Panc1 (cell line): ENCODE data around the gene CPZ. TPM values are rescaled to one million over a fixed set of nuclear protein-coding genes. Genes with fewer than 3 reads are reported as not detected.

Experiments
- ATAC-seq: fragments of 200-7000 bp; cut with Tn5 transposase; 2 replicates; pipeline ENCODE4 v1.9.1; 2020; ENCODE audit warnings: mild to moderate bottlenecking, moderate library complexity
- BruUV-seq: library from RNA; stranded (reverse); fragments of 400-500 nt; replicated peaks from 2 replicates; lab custom pipeline; 2021; lab: Mats Ljungman, UMichigan
- CTCF ChIA-PET: fragments of 300-600 bp; sonication (Branson Sonifier 250); formaldehyde crosslinking; loops from one replicate; lab custom pipeline; 2022; ENCODE audit warnings: antibody characterized with exemption; lab: Charles Lee
- POLR2A ChIA-PET: fragments of 300-600 bp; sonication (Branson Sonifier 250); formaldehyde crosslinking; loops from one replicate; lab custom pipeline; 2022; ENCODE audit warnings: antibody characterized with exemption; lab: Charles Lee
- DNase-seq: peaks from one replicate; pipeline ENCODE4 v3.0.0-alpha.2; 2010; ENCODE audit warnings: low read depth, low spot score
- H3K27ac ChIP-seq: 2 replicates; pipeline ENCODE4 v1.5.1; 2011; ENCODE audit warnings: mild to moderate bottlenecking, low read length, inconsistent platforms
- H3K27me3 ChIP-seq: fragments of 200-500 bp; sonication (Bioruptor generic); 2 replicates; pipeline ENCODE4 v1.6.0; 2014; ENCODE audit warnings: low read length, inconsistent platforms; ENCODE audit not compliant: control insufficient read depth, insufficient read depth
- H3K36me3 ChIP-seq: fragments of 200-500 bp; sonication (Bioruptor generic); 2 replicates; pipeline ENCODE4 v1.5.1; 2014; ENCODE audit warnings: inconsistent platforms, mild to moderate bottlenecking, low read length, moderate library complexity; ENCODE audit not compliant: control insufficient read depth, insufficient read depth
- H3K4me1 ChIP-seq: 2 replicates; pipeline ENCODE4 v1.5.1; 2011; ENCODE audit warnings: inconsistent platforms, mild to moderate bottlenecking, low read length, moderate library complexity; ENCODE audit not compliant: control insufficient read depth, insufficient read depth
- H3K4me3 ChIP-seq, 2 experiments: 2 replicates each; pipeline ENCODE4 v1.5.1; 2011 to 2012; ENCODE audit warnings: low read depth in 2 of 2, low read length in 2 of 2, mild to moderate bottlenecking in 2 of 2, inconsistent platforms in 1 of 2, moderate library complexity in 1 of 2
- H3K9me3 ChIP-seq: fragments of 200-500 bp; sonication (Bioruptor generic); 2 replicates; pipeline ENCODE4 v1.5.1; 2014; ENCODE audit warnings: low read depth, mild to moderate bottlenecking, inconsistent platforms, low read length, moderate library complexity; ENCODE audit not compliant: control insufficient read depth, insufficient read depth
- POLR2AphosphoS5 ChIP-seq: IDR thresholded peaks from 2 replicates; pipeline ENCODE4 v1.6.1; 2012; ENCODE audit warnings: mild to moderate bottlenecking, low read depth, low read length, moderate library complexity
- SIN3A ChIP-seq: IDR thresholded peaks from 2 replicates; pipeline ENCODE4 v1.6.1; 2012; ENCODE audit warnings: low read depth, mild to moderate bottlenecking, low read length, moderate library complexity, borderline replicate concordance; ENCODE audit not compliant: insufficient read depth
- TCF7L2 ChIP-seq: IDR thresholded peaks from 2 replicates; pipeline ENCODE4 v1.6.1; 2011; ENCODE audit warnings: mild to moderate bottlenecking, low read depth, low read length, inconsistent platforms
- in situ Hi-C: cut with HindIII; loops from 2 replicates; pipeline ENCODE4 v1.10.0; 2016; ENCODE audit warnings: low sequenced_read_pairs, low pct_unique_long_range_greater_than_20kb
- intact Hi-C: fragments of 100-400 bp; cut with micrococcal nuclease; formaldehyde crosslinking; loops from one replicate; pipeline ENCODE4 v1.10.0; 2022; ENCODE audit not compliant: unreplicated experiment
- total RNA-seq: library from RNA; stranded (reverse); gene quantifications from one replicate; pipeline ENCODE4 v1.2.1, GENCODE V29; 2021; ENCODE audit not compliant: unreplicated experiment
- TF ChIP-seq, protein P1 (sequence below): fragments of 450-650 bp; IDR thresholded peaks from 2 replicates; pipeline ENCODE4 v1.5.1; 2017; ENCODE audit warnings: mild to moderate bottlenecking
- TF ChIP-seq, protein P2 (sequence below), 2 experiments: IDR thresholded peaks; 2 replicates each; pipeline ENCODE4 v1.6.1; 2011 to 2012; ENCODE audit warnings: low read depth in 2 of 2, control low read depth in 1 of 2, low read length in 1 of 2, mild to moderate bottlenecking in 1 of 2, moderate library complexity in 1 of 2; ENCODE audit not compliant: insufficient read depth in 1 of 2

Gene CPZ
- total RNA-seq, 1 experiment from 2014 or later, result 0.15 TPM

DNA sequence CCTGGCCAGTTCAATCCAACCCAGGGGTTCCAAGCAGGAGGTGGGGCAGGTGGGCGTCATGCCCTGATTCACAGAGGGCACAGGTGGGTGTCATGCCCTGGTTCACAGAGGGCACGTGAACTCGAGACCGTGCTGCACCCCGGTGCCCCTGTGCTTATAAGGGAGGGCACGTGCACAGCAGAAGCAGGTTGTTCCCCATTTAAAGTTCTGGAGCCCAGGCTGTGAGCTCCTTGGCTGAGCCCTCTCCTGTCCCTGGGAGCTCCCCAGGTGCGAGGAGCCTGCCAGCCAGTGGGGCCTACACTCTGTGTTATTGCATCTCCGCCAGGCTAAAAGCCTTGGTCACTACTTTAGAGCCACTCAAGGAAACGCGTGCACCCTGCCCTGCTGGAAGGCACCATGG is 3.2 kb upstream of the CPZ start:
- no peak for TF ChIP-seq TCF7L2
- TF ChIP-seq POLR2AphosphoS5, result no peak
- TF ChIP-seq, protein P1, sequence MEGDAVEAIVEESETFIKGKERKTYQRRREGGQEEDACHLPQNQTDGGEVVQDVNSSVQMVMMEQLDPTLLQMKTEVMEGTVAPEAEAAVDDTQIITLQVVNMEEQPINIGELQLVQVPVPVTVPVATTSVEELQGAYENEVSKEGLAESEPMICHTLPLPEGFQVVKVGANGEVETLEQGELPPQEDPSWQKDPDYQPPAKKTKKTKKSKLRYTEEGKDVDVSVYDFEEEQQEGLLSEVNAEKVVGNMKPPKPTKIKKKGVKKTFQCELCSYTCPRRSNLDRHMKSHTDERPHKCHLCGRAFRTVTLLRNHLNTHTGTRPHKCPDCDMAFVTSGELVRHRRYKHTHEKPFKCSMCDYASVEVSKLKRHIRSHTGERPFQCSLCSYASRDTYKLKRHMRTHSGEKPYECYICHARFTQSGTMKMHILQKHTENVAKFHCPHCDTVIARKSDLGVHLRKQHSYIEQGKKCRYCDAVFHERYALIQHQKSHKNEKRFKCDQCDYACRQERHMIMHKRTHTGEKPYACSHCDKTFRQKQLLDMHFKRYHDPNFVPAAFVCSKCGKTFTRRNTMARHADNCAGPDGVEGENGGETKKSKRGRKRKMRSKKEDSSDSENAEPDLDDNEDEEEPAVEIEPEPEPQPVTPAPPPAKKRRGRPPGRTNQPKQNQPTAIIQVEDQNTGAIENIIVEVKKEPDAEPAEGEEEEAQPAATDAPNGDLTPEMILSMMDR, result no peak
- in situ Hi-C loops, result no loop called here
- H3K36me3 ChIP-seq, result no peaks in the 10 kb centered on the region
- DNase-seq (no peak), ATAC-seq (no peak)
- no peak overlapping the region for H3K27ac ChIP-seq
- POLR2A ChIA-PET, result no interaction called here
- CTCF ChIA-PET, result no interaction called here
- intact Hi-C loops, result no loop called here
- no peaks in the 10 kb centered on the region for H3K4me1 ChIP-seq
- BruUV-seq, result no TSS peak
- peaks cover 2% of the 10 kb centered on the region; the same call in 1 of the 2 replicates for H3K27me3 ChIP-seq
- H3K4me3 ChIP-seq, result no peak overlapping the region
- no peaks in the 10 kb centered on the region for H3K9me3 ChIP-seq

DNA sequence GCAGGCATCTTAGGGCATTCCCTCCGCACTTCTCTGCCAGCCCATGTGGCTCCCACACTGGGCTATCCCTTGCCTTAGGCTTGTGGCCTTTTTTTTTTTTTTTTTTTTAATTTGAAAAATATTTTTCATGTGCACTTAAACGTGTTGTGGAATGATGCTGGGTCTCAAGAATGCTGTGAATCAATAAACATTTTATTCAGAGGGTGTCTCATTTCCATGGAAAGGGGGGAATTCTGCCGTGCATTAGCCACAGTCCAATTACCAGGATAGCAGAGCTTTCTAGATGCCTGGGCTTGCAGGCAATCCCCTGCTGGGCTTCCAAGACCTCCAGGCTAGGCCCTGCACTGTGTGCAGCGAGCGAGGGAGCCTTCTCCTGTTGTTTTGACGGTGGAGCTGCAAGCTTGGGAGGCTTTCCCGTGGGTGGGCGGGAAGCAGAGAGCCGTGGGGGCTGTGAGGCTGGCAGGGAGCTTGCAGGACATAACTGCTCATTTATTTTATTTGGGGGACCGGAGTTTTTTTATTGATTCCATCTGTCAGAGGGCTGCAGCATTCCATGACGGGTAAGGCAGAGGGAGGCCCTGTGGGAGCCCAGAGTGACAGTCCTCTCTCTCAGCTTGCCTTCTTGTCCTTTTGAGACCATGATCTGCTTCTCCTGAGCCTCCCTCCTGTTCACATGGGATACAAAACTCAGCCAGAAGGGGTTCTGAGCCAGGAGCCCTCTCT is 2.6 kb upstream of the CPZ start:
- ATAC-seq, result no peak
- TF ChIP-seq, protein P1, result no peak
- no peak for TF ChIP-seq POLR2AphosphoS5
- TF ChIP-seq SIN3A, result no peak
- TF ChIP-seq TCF7L2, result no peak
- TF ChIP-seq, protein P2, sequence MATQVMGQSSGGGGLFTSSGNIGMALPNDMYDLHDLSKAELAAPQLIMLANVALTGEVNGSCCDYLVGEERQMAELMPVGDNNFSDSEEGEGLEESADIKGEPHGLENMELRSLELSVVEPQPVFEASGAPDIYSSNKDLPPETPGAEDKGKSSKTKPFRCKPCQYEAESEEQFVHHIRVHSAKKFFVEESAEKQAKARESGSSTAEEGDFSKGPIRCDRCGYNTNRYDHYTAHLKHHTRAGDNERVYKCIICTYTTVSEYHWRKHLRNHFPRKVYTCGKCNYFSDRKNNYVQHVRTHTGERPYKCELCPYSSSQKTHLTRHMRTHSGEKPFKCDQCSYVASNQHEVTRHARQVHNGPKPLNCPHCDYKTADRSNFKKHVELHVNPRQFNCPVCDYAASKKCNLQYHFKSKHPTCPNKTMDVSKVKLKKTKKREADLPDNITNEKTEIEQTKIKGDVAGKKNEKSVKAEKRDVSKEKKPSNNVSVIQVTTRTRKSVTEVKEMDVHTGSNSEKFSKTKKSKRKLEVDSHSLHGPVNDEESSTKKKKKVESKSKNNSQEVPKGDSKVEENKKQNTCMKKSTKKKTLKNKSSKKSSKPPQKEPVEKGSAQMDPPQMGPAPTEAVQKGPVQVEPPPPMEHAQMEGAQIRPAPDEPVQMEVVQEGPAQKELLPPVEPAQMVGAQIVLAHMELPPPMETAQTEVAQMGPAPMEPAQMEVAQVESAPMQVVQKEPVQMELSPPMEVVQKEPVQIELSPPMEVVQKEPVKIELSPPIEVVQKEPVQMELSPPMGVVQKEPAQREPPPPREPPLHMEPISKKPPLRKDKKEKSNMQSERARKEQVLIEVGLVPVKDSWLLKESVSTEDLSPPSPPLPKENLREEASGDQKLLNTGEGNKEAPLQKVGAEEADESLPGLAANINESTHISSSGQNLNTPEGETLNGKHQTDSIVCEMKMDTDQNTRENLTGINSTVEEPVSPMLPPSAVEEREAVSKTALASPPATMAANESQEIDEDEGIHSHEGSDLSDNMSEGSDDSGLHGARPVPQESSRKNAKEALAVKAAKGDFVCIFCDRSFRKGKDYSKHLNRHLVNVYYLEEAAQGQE (IDR thresholded peaks at IDR 0.05; ENCODE audit: insufficient read depth in 1 of 2, low read depth in 2 of 2, low read length in 1 of 2), result no peak
- H3K27me3 ChIP-seq, result peaks cover 2% of the 10 kb centered on the region; the same call in 1 of the 2 replicates
- BruUV-seq, result no TSS peak
- POLR2A ChIA-PET, result no interaction called here
- intact Hi-C loops (no loop called here), in situ Hi-C loops (no loop called here)
- no peak for DNase-seq
- H3K4me3 ChIP-seq, result no peak overlapping the region
- CTCF ChIA-PET, result no interaction called here
- H3K4me1 ChIP-seq, result no peaks in the 10 kb centered on the region
- no peaks in the 10 kb centered on the region for H3K9me3 ChIP-seq
- no peaks in the 10 kb centered on the region for H3K36me3 ChIP-seq
- no peak overlapping the region for H3K27ac ChIP-seq
